Glutamatergic neuron (in vitro differentiated cells): ENCODE data around the gene IL1RAPL2. TPM values are rescaled to one million over a fixed set of nuclear protein-coding genes. Genes with fewer than 3 reads are reported as not detected.

Experiments used
- DNase-seq: peaks from one replicate; pipeline ENCODE4 v3.0.0; 2022
- H3K27ac Mint-ChIP-seq: one replicate; pipeline ENCODE4 v1.8.0; 2020; ENCODE audit warnings: mild to moderate bottlenecking, mixed read lengths, inconsistent platforms; ENCODE audit not compliant: unreplicated experiment
- H3K27me3 Mint-ChIP-seq: one replicate; pipeline ENCODE4 v1.8.0; 2020; ENCODE audit warnings: mild to moderate bottlenecking, moderate library complexity, mixed read lengths, inconsistent platforms; ENCODE audit not compliant: unreplicated experiment
- H3K36me3 Mint-ChIP-seq: one replicate; pipeline ENCODE4 v1.8.0; 2020; ENCODE audit warnings: mild to moderate bottlenecking, mixed read lengths, inconsistent platforms; ENCODE audit not compliant: unreplicated experiment
- H3K4me1 Mint-ChIP-seq: one replicate; pipeline ENCODE4 v1.8.0; 2020; ENCODE audit warnings: mild to moderate bottlenecking, low read depth, mixed read lengths, inconsistent platforms; ENCODE audit not compliant: unreplicated experiment
- H3K4me3 Mint-ChIP-seq: one replicate; pipeline ENCODE4 v1.8.0; 2020; ENCODE audit warnings: mild to moderate bottlenecking, mixed read lengths, inconsistent platforms; ENCODE audit not compliant: unreplicated experiment
- H3K9me3 Mint-ChIP-seq: one replicate; pipeline ENCODE4 v1.8.0; 2020; ENCODE audit warnings: mild to moderate bottlenecking, moderate library complexity, mixed read lengths, inconsistent platforms; ENCODE audit not compliant: unreplicated experiment
- CTCF ChIP-seq: fragments of 200-600 bp; sonication (generic); IDR thresholded peaks from one replicate; pipeline ENCODE4 v1.5.0; 2021; ENCODE audit not compliant: partially characterized antibody, unreplicated experiment
- total RNA-seq: library from RNA; stranded (reverse); fragmentation: NEBNext Ultra II Directional; extraction: Animal tissue kit (Norgen Biotek cat#: 25700); gene quantifications from one replicate; pipeline ENCODE4 v1.2.1, GENCODE V29; 2021; ENCODE audit not compliant: unreplicated experiment

The IL1RAPL2 gene
- total RNA-seq, 1 donor from 2014 or later = 0.76 TPM

GRCh38 chrX:105241056-105241455 is 675.1 kb downstream of the IL1RAPL2 start:
- no peaks in the 10 kb centered on the region for H3K4me1 Mint-ChIP-seq
- no peak for TF ChIP-seq CTCF
- no peak for DNase-seq
- no peak overlapping the region for H3K27ac Mint-ChIP-seq
- H3K27me3 Mint-ChIP-seq = no peaks in the 10 kb centered on the region
- no peaks in the 10 kb centered on the region for H3K9me3 Mint-ChIP-seq
- no peak overlapping the region for H3K4me3 Mint-ChIP-seq
- no peaks in the 10 kb centered on the region for H3K36me3 Mint-ChIP-seq

DNA sequence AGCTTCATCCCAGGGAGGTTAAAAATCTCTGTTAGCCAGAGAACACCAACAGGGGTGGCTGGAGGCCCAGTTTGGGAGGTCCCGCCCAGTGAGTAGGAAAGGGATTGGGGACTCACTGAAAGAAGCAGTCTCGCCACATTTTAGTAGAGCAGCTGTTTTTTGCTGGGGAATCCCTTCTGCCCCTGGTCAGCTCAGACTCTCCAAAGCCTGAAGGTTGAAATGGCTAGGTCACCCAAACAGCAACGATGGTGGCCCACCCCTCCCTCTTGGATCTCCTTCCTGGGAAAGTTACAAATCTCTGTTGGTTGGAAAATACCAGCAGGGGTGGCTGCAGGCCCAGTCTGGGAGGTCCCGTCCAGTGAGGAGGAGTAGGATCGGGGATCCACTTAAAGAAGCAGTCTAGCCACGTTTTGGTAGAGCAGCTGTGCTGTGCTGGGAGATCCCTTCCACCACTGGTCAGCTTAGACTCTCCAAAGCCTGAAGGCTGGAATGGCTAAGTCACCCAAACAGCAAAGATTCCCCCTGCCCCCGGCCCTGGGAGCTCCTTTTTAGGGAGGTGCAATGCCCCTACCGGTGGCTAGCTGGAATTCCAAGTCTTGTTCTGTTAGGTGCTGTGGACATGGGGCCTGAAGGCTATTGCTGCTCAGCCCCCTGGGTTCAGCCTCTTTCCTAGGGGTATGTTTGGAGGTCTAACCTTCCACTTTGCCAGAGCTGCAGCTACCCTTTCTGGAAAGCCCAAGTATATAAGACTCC is 694.5 kb downstream of the IL1RAPL2 start:
- H3K9me3 Mint-ChIP-seq = no peaks in the 10 kb centered on the region
- no peaks in the 10 kb centered on the region for H3K4me1 Mint-ChIP-seq
- no peak for DNase-seq

DNA sequence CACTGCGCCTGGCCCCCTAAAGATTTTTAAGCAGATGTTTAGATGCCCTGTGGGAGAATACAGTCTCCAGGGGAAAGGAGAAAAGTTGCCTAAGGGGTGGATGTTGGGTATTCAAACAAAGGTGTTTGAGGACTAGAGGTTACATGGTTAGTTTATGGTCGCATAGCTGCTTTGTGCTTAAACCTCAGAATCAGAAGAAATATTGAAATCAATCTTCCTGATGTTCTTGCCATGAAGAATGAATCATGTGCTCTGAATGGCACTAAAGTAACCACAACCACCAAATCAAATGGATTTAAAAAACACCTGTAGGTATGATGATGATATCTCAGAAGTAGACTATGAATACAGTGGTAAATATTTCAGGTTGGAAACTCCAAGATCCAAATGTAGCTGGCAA is 697.2 kb downstream of the IL1RAPL2 start:
- no peaks in the 10 kb centered on the region for H3K4me1 Mint-ChIP-seq
- no peaks in the 10 kb centered on the region for H3K36me3 Mint-ChIP-seq
- no peaks in the 10 kb centered on the region for H3K9me3 Mint-ChIP-seq
- no peak overlapping the region for H3K4me3 Mint-ChIP-seq
- H3K27ac Mint-ChIP-seq = no peak overlapping the region
- no peak for DNase-seq
- TF ChIP-seq CTCF = no peak
- H3K27me3 Mint-ChIP-seq = no peaks in the 10 kb centered on the region

More for the DNA sequence above, 694.5 kb downstream of the IL1RAPL2 start:
- H3K27me3 Mint-ChIP-seq = no peaks in the 10 kb centered on the region
- H3K36me3 Mint-ChIP-seq = no peaks in the 10 kb centered on the region
- no peak overlapping the region for H3K27ac Mint-ChIP-seq
- H3K4me3 Mint-ChIP-seq = no peak overlapping the region
- no peak for TF ChIP-seq CTCF

- H3K4me3 Mint-ChIP-seq = no peak overlapping the region
- no peaks in the 10 kb centered on the region for H3K9me3 Mint-ChIP-seq
- H3K36me3 Mint-ChIP-seq = no peaks in the 10 kb centered on the region
- no peaks in the 10 kb centered on the region for H3K27me3 Mint-ChIP-seq
- DNase-seq = no peak
- H3K4me1 Mint-ChIP-seq = no peaks in the 10 kb centered on the region
- no peak overlapping the region for H3K27ac Mint-ChIP-seq
- TF ChIP-seq CTCF = no peak
These were observed 697.8 kb downstream of the IL1RAPL2 start for GRCh38 chrX:105263801-105264200.

- no peak overlapping the region for H3K4me3 Mint-ChIP-seq
- TF ChIP-seq CTCF = no peak
- H3K27me3 Mint-ChIP-seq = no peaks in the 10 kb centered on the region
- no peak for DNase-seq
- no peaks in the 10 kb centered on the region for H3K4me1 Mint-ChIP-seq
- no peaks in the 10 kb centered on the region for H3K36me3 Mint-ChIP-seq
- no peaks in the 10 kb centered on the region for H3K9me3 Mint-ChIP-seq
- H3K27ac Mint-ChIP-seq = no peak overlapping the region
These were observed 699.1 kb downstream of the IL1RAPL2 start for GRCh38 chrX:105265093-105265492.
